HG03460 (cell line): ENCODE measurements around the gene MYADML2.
A peak's percentile ranks its signal among the peaks of the same experiment; 100 is the strongest.

ENCODE experiments used
- ATAC-seq: cut with Tn5 transposase; IDR thresholded peaks from one replicate; pipeline ENCODE4 v1.9.1; 2021; ENCODE audit not compliant: unreplicated experiment

MYADML2 gene

DNA sequence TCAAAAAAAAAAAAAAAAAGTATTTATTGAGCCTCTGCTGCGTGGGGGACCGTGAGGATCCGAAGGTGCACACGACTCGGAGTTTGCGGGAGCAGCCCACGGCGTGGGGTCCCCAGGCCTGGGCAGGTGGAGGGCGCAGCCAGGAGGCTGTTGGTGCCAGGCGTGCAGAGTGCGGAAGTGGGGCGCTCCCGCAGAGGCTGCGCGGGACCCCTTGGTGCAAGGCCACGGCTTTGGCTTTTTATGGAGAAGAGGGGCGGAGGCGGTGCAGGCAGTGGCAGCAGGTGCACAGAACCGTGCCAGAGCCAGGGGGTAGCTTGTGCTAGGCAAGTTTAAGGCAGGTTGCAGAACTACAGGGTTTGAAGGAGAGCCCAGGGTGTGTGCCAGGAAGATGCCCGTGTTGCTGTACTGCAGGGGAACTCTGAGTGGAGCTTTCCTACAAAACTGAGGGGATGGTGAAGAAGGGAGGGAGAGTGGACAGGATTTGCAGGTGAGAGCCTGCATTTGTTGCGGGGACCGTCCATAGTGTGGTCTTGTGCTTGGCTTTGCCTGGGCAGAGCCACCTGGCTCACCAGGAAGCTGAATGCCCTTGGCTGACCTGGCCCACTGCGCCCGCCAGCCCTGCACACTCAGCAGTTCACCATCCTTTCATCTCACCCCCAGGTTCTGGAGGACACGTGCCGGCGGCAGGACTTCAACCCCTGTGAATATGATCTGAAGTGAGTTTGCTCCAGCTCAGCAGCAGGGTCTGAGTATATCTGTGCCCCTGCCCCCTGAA lies 31.7 kb upstream of the MYADML2 start:
- no peak for ATAC-seq

DNA sequence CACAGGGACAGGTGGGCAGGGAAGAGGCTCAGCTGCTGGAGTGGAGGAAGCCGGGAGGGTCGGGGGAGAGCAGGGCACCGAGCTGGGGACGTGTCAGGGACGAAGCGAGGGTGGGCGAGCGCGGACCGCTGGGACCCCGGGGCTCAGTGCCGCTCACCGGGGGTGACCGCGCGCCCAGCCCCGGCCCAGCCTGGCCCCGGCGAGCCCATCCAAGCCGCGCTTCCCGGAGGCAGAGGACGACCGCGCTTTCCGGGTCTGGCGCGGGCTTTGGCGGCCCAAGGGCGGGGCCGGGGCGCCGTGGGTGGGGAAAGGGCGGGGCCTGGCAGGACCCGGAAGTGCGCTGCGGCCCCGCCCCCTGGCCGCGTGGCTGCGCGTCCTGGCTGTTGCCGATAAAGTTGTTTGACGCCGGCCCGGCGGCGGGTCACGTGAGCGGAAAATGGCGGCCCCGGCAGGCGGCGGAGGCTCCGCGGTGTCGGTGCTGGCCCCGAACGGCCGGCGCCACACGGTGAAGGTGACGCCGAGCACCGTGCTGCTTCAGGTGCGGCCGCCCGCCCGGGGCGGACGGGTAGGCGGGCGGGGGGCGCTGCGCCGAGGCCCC lies 30.3 kb upstream of the MYADML2 start, which contains the start of gene ASPSCR1:
ASPSCR1 (plus strand) TSS at position 419 of the 598 bp plus-strand sequence; CDS start at position 437, 18 bp downstream.
- peak; percentile 80 for ATAC-seq

DNA sequence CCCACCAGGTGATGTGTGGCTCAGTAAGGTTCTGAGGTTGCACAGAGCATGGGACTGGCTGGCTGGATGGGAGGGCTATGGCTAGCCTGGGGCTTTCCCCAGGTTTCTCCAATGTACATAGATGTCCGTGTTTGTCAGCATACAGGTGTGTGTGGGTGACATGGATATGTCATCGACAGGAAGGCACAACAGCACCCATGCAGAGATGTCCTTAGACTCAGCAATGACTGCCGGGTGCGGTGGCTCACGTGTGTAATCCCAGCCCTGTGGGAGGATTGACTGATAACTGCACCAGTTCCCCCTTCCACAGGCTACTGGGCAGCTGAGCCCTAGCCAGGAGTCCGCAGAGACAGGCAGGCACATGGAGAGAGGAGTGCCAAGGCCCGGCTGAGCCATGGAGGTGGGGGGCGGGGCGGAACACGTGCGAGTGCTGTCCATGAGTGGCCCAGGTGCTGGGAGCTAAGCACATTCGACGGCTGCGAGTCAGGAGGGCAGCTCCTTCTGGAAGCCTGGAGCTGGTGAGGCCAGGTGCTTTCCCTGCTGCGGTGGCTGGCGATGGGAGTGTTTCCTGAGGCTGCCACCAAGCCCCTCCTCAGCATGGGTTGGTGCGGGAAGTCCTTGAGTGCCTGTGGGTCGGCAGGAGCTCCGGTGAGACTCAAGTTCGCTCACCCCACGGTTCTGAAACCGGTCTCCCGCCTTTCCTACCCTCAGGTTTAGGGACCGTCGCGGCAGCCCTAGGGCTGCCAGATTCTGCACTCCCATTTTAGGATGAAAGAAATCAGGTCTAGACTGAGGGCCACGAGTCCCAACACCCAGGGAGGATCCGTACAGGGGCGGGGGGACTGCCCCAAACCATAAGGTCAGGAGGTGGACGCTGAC lies 29.5 kb upstream of the MYADML2 start:
- no peak for ATAC-seq

DNA sequence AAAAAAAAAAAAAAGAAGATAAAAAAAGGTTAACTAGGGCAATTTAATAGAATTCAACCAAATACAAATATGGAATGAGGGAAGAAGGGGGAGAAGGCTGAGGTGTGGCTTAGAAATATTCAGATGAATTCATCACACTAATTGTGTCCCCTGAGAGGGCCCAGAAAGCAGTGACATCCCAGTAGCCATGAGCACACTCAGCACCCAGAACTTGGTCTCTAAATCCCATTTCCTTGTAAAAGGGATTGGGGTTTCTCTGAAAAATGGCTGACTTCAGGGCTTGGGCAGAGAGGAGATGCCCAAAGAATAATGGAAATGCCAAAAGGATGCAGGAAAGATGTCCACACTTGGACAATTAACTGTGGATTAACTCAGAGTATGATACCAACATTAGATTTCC lies 26.4 kb upstream of the MYADML2 start:
- ATAC-seq: no peak

DNA sequence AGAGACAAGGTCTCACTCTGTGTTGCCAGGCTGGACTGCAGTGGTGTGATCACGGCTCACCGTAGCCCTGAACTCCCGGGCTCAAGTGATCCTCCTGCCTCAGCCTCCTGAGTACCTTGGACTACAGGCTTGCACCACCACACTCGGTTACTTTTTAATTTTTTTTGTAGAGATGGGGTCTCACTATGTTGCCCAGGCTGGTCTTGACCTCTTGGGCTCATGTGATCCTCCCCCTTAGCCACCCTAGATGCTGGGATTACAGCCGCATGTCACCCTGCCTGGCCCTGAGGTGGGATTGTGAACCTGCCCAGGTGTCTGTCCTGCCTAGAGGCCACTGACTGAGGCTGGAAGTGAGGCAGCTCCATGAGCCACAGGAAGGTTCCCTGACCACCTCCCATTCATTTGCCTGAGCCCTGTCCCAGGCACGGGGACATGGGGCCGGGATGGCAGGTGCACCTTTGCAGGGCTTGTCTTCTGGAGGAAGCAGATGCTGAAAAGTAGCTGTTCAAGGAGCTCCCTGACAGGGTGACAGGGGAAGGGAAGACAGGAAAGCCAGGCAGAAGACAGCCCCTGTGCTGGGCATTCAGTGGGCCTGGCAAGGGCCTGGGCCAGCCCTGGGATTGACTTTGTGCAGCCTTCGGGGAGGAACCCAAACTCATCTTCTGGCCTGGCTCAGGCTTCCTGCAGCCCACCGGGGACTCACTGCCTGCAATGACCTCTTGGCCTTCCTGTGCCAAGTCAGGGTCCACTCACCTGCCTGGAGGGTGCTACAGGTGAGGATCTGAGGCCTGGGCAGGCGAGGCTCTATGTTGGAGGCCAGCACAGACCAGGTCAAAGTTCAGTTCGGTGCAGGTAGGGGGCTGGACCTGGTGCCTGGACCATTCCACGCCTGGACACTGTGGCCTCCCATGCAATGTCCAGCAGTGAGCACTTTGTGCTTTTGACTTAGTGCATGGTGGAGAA lies 22.1 kb upstream of the MYADML2 start:
- no peak for ATAC-seq

DNA sequence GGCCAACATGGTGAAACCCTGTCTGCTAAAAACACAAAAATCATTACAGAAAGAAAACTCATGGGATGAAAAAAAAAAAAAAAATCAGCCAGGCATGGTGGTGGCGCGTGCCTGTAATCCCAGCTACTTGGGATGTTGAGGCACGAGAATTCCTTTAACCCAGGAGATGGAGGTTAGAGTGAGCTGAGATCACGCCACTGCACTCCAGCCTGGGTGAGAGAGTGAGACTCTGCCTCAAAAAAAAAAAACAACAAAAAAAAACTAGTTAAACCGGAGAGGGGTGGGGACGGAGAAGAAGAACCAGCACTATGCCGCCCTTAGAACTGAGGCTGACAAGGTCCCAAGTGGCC lies 21.3 kb upstream of the MYADML2 start:
- no peak for ATAC-seq

DNA sequence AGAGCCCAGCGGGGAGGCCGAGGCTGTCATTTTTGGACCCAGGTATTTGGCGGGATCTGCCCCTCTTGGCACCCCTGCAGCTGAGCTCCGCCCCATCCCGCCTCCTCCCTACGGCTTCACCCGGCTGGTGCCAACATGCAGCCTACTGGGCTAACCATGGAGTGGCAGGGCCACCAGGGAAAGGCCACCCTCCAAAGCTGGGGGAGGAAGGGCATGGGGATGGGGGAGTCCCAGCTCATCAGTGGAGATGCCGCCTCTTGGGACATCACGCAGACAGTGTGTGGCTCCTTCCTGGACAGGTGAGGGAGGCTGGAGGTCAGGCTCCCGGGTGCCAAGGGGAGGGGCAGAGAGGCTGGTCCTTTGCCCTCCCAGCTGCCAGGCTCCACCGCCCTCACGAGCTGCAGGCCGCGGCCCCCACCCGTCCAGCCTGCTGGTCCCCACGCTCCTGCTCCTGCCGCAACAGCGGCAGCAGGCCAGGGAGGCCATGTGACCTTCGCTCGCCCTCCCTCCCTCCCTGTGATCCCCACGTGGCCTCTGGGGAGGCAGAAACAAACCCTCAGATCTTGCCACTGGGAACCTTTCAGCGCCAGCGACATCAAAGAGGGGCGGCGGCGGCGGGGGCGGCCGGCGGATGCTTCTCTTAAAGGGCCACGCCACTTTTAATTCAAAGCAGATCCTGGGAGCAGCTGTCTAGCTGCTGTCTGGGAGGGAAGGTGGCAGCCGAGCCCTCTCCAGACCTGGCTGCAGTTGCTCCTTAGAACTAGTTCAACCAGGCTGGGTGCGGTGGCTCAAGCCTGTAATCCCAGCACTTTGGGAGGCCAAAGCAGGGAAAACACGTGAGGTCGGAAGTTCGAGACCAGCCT lies 20.7 kb upstream of the MYADML2 start:
- ATAC-seq: no peak

DNA sequence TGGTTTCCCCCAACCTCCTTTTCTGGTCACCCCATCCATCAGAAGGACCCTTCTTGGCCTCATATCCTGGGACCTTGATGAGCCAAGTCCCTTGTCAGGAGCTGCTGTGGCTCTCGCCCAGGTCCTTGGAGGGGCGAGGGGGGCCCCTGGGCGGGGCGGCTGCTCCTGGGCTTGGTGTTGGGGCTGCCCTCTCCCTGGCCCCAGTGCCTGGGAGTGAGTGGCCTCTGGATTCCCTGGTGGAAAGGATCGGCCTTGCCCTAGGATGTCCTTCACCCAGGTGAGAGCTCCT lies 20.2 kb upstream of the MYADML2 start:
- ATAC-seq: no peak

DNA sequence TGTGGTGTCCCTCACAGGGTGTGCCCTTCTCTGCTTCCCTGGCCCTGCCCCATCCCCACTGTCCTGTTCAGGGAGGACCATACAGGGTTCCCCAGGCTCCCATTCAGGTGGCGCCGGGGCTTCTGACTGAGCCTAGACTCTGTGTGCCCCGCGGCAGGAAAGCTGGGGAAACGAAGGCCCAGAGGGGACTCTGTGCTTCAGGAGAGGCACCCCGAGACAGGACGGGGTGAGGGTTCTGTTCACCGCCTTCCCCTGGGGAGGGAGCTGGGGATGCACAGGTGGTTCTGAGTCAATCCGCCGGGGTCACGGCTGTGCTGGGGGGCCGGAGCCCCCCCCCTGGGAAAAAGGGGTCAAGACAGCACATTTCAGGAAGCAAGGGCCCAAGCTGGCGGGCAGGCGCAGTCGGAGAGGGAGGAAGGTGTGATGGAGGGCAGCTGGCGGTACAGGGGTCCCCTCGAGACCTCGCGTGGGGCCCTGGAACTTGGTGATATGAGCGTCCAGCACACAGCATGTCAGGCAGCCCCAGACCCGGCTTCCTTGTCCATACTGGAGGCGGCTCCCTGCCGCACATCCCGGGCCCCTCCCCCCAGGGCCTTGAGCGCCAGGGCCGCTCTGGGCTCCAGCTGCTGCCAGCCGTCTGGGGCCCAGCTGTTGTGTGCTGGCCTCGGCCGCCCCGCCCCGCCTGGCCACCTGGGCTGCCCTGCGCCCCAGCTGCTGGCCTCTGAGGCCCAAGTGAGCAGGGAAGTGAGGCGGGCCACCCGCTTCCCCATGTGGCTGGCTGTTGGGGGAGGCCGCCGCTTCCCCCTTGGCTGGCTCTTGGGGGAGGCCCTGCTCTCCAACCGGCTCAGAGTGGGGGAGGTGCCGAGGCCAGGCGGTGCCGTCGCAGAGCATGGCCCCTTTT lies 19.6 kb upstream of the MYADML2 start:
- no peak for ATAC-seq

DNA sequence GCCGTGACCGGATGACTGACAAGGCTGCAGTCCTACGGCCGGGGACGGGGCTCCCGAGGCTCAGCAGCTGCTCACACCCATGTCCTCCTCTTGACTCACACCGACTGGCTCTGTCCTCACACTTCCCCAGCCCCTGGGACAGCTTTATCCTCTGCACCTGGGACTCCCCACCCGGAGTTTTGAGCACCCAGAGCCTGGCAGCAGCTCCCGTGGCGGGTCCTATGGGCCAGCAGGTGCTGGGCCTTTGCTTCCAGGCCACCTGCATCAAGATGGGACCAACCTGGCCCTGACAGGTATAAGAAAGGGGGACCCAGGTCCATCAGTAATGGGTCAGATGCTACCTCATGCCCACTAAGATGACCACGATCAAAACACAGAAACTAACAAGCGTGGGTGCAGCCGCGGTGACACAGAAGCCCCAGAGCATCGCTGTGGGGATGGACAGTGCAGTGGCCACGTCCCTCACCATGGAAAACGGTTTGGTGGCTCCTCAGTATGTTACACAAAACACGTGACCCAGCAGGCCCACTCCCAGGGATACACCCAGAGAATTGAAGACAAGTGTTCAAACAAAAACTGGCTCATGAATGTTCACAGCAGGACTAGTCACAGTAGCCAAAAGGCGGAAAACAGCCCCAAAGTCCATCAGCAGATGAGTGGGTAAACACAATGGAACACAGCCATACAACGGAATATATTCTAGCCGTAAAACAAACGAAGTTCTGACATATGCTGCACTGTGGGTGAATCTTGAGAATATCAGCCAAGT lies 17.2 kb upstream of the MYADML2 start:
- no peak for ATAC-seq

DNA sequence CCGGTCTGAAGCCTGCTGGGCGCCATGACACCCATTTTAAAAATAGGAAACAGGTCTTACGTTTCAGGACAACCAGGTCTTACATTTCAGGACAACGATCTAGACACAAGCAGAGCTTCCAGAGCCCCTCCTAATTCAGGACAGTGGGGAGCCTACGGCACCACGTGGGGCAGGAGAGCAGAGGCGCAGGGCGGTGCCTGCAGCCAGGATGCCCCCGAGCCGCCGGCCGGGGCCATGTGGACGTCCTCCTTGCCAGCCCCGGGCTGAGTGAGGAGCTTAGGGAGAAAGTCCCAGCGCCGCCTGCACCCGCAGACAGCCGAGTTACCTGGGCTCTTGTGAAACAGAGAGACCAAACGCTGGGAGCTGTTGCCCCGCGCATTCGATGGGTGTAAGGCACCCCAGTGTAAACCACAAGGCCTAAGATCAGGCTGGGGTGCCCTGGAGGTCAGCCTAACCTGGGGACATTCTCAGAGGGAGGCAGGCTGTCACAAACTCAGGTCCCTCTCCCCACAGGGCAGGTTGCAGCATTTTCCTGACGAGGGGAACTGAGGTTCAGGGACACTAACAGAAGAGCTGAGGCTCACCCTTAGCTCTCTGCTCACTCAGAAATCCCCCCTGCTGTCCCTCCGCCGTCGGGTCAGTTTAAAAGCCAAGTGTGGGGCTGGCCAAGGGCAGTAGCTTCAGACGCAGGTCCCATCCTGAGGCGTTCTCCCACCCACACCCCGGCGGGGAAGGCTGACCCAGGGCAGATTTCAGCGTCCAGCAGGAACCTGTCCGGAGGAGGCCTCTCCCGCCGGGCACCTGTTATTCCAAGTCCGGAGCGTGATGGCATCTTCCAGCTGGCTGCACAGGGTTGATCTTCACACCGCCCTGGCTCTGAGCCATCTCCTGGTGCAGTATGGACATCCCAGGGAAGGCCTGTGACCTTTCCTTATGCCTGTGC lies 15.7 kb upstream of the MYADML2 start:
- no peak for ATAC-seq

DNA sequence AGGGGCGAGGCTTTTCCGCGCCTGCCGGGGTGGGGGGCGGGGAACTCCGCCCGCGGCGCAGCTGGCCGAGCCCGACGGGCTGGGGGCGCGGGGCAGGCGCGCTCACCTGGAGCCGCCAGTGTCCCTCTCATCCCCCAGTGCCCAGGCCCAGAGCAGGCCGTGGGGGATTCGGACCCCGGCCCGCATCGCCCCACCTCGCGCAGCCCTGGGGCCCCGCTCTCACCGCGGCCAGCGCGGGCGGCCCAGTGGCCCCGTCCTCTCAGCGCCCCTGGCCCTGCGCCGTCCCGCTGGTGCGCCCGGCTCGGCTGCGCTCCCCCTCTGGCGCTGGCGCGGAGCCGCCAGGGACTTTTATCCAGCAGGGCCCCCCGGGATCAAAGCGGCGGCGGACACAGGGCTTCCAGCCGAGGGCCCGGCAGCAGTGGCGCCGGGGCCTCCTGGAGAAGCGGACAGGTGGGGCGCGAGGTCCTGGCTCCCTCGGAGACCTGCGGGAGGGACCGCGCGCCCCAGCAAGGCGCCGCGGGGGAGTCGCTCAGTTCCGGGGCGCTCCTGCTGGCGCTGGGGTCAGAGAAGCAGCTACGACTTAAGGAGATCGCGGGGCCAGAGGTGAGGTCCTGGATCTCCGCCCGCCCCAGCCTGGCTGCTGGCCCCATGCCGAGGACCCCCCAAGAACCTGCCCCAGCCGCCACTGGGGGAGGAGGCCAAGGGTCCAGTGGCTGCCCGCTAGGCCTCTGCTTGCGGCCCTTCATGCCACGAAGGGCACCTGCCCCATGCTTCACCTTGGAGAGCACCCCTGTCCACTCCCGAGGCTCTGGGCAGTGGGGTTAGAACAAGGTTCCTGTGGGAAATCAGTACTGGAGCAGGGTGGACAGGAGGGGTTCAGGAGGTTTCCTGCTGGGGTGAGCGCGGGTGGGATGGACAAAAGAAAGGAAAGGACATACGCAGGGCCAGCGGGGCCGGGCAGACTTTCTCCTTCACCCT lies 14.8 kb upstream of the MYADML2 start:
- no peak for ATAC-seq

DNA sequence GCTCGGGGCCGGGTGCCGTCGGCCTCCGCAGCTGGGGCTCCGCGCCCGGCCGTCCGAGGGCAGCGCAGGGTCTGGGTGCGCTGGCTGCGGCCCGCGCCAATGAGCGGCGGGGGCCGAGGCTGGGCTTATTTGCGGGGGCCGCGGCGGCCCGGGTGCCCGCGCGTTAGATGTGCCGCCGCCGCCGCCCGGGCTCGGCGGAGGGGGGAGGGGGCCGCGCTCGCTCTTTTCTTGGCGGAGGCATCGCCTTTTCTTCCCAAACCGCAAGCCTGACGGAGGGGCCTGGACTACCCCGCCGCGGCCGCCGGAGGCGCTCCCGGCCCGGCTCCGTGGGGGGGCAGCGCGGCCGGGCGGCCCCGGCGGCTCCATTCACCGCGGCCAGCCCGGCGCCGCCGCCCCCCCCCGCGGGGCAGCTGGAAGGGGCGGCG lies 14.1 kb upstream of the MYADML2 start, which contains the start of gene NOTUM:
NOTUM (minus strand) TSS at position 101 of the 425 bp plus-strand sequence. CDS start 278 bp downstream, outside the sequence.
- ATAC-seq: no peak

DNA sequence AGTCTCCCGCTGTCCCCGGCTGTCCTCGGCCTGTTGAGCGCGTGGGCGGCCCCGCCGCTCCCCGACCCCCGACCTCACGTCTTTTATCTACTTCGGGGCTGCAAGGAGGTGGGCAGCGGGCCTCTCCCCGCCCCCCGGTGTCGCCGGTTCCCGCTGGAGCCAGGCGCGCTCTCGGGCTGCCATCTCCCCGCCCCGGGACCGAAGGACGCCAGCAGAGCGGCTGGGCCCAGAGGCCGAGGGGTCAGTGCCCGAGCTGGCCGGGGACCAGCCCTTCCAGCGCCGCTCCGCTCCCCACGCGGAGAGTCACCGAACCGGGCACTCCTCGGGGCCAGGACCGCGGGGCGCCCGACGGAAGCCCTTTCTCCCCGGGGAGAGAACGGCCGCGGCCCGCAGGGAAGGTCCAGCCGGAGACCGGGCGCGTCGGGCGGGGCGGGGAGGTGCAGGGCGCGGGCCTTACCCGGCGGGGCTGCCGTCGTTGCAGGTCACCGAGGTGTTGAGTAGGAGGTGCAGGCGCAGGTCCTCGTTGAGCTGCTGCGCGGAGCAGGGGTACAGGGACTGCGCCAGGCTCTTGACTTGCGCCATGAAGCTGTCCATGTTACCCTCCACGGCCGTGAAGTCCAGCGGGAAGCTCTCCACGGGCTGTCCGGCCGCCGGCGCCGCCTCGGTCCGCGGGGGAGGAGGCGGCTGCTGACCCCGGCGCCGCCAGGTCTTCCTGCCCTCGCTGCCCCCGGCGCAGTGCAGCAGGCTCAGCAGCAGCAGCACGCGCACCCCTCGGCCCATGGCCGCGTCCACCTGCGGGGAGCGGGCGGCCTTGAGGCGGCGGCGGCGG lies 13.3 kb upstream of the MYADML2 start:
- ATAC-seq: no peak
